ENCODE data around the gene NOS1AP. TPM values are rescaled to one million over a fixed set of nuclear protein-coding genes. Genes with fewer than 3 reads are reported as not detected.

The NOS1AP gene
- total and polyA plus RNA-seq, 2 experiments from 2014 or later: 5.8 to 6.6 TPM

DNA sequence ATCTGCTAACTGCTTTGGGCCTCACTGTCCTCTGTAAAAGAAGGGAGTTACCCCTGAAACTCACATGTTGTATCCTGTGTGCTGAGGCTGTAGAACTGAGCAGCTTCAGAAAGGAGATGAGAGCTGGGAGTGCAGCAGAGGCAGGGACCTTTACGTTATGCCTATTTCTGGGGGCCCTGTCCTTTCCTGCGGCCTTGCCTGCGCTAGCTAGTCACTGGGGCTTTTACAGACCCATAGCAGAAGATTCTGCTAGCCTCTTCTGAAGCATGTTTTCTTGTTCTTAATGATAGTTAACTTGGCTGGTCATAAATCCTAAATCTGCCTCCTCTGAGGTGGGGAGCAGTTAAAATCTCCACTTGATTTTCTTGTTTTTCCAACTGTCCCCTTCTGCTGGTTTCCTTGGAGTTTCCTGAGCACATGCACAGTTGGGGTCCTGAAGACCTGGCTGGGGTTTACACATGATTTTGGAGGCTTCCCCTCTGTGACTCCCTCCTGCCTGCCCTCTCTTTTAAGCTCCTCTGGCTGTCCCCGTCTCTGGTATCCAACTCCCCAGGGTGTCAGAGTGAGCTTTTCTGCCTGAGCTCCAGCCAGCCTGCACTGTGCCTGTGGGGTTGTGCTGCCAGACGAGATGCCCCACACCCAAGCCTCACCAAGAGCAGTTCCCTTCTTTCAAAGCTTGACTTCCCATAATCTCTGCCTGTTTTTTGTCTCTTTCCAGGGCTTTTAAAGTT lies 76.6 kb downstream of the NOS1AP start:
- Mint-ChIP-seq H3K4me1 (peaks cover 39% of the 10 kb centered on the region), H3K27ac (no peak overlapping the region), H3K36me3 (ENCODE audit: low read depth) (peaks cover 8% of the 10 kb centered on the region), H3K27me3 (ENCODE audit: insufficient read depth, low read depth, poor library complexity) (peaks cover 5% of the 10 kb centered on the region), H3K4me3 (peak overlapping the region; percentile 33), H3K9me3 (no peaks in the 10 kb centered on the region)
- H3K4me1 ChIP-seq (ENCODE audit: insufficient read depth): peaks cover 49% of the 10 kb centered on the region
- H2AFZ ChIP-seq: no peak overlapping the region
- H3K79me2 ChIP-seq (replicated peaks; ENCODE audit: insufficient read depth): peaks cover 47% of the 10 kb centered on the region
- peak overlapping the region; percentile 87 for H3K27ac ChIP-seq (ENCODE audit: low read depth)
- H3K4me2 ChIP-seq: peak overlapping the region; percentile 79
- H4K20me1 ChIP-seq (replicated peaks; ENCODE audit: insufficient read depth): 0 out of 2 replicates have a peak, but pooled peaks cover 5% of the 10 kb centered on the region
- peak; percentile 55 for ATAC-seq
- H3F3A ChIP-seq (replicated peaks; ENCODE audit: low read depth): 0 out of 2 replicates have a peak, but pooled peaks cover 5% of the 10 kb centered on the region
- no peaks in the 10 kb centered on the region for H3K9me2 ChIP-seq (ENCODE audit: insufficient read depth)
- H3K27me3 ChIP-seq (ENCODE audit: insufficient read depth): 0 out of 2 replicates have a peak, but pooled peaks cover 6% of the 10 kb centered on the region
- H3K36me3 ChIP-seq (ENCODE audit: insufficient read depth): no peaks in the 10 kb centered on the region
- peak overlapping the region; percentile 38; the same call in 1 of the 2 replicates for H3K4me3 ChIP-seq
- DNase-seq (ENCODE audit: low spot score): no peak
- TF ChIP-seq, protein P1, sequence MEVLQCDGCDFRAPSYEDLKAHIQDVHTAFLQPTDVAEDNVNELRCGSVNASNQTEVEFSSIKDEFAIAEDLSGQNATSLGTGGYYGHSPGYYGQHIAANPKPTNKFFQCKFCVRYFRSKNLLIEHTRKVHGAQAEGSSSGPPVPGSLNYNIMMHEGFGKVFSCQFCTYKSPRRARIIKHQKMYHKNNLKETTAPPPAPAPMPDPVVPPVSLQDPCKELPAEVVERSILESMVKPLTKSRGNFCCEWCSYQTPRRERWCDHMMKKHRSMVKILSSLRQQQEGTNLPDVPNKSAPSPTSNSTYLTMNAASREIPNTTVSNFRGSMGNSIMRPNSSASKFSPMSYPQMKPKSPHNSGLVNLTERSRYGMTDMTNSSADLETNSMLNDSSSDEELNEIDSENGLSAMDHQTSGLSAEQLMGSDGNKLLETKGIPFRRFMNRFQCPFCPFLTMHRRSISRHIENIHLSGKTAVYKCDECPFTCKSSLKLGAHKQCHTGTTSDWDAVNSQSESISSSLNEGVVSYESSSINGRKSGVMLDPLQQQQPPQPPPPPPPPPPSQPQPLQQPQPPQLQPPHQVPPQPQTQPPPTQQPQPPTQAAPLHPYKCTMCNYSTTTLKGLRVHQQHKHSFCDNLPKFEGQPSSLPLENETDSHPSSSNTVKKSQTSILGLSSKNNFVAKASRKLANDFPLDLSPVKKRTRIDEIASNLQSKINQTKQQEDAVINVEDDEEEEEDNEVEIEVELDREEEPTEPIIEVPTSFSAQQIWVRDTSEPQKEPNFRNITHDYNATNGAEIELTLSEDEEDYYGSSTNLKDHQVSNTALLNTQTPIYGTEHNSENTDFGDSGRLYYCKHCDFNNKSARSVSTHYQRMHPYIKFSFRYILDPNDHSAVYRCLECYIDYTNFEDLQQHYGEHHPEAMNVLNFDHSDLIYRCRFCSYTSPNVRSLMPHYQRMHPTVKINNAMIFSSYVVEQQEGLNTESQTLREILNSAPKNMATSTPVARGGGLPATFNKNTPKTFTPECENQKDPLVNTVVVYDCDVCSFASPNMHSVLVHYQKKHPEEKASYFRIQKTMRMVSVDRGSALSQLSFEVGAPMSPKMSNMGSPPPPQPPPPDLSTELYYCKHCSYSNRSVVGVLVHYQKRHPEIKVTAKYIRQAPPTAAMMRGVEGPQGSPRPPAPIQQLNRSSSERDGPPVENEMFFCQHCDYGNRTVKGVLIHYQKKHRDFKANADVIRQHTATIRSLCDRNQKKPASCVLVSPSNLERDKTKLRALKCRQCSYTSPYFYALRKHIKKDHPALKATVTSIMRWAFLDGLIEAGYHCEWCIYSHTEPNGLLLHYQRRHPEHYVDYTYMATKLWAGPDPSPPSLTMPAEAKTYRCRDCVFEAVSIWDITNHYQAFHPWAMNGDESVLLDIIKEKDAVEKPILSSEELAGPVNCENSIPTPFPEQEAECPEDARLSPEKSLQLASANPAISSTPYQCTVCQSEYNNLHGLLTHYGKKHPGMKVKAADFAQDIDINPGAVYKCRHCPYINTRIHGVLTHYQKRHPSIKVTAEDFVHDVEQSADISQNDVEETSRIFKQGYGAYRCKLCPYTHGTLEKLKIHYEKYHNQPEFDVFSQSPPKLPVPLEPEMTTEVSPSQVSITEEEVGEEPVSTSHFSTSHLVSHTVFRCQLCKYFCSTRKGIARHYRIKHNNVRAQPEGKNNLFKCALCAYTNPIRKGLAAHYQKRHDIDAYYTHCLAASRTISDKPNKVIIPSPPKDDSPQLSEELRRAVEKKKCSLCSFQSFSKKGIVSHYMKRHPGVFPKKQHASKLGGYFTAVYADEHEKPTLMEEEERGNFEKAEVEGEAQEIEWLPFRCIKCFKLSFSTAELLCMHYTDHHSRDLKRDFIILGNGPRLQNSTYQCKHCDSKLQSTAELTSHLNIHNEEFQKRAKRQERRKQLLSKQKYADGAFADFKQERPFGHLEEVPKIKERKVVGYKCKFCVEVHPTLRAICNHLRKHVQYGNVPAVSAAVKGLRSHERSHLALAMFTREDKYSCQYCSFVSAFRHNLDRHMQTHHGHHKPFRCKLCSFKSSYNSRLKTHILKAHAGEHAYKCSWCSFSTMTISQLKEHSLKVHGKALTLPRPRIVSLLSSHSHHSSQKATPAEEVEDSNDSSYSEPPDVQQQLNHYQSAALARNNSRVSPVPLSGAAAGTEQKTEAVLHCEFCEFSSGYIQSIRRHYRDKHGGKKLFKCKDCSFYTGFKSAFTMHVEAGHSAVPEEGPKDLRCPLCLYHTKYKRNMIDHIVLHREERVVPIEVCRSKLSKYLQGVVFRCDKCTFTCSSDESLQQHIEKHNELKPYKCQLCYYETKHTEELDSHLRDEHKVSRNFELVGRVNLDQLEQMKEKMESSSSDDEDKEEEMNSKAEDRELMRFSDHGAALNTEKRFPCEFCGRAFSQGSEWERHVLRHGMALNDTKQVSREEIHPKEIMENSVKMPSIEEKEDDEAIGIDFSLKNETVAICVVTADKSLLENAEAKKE (CRISPR knock-in tag; IDR thresholded peaks at IDR 0.05): no peak

DNA sequence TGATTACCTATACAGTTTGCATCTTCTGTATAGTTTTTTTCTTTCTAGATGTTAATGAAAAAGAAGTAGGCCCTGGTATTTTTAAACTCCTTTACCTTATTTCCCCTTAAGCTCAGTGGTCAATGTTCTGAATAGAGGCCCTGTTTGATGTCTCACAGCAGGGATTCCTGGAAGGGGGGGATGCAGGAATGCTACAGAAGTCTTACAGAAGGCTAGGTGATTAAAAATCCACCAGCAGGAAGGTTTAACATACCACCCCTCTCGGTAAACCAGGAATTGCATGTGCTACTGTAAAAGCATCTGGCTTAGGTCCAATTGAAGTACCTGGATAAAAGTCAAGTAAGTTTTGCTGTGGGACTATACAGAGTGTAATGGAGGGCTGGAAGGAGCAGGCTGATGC lies 78.3 kb downstream of the NOS1AP start:
- H3K36me3 Mint-ChIP-seq (ENCODE audit: low read depth): peaks cover 8% of the 10 kb centered on the region
- H4K20me1 ChIP-seq (replicated peaks; ENCODE audit: insufficient read depth): 0 out of 2 replicates have a peak, but pooled peaks cover 5% of the 10 kb centered on the region
- 0 out of 2 replicates have a peak, but pooled peaks cover 5% of the 10 kb centered on the region for H3F3A ChIP-seq (replicated peaks; ENCODE audit: low read depth)
- ATAC-seq (peak; percentile 43), DNase-seq (ENCODE audit: low spot score) (peak; percentile 90)
- H3K4me3 ChIP-seq: no peak overlapping the region
- no peak overlapping the region for H2AFZ ChIP-seq
- H3K79me2 ChIP-seq (replicated peaks; ENCODE audit: insufficient read depth): peaks cover 43% of the 10 kb centered on the region
- peaks cover 5% of the 10 kb centered on the region for H3K27me3 Mint-ChIP-seq (ENCODE audit: insufficient read depth, low read depth, poor library complexity)
- no peak overlapping the region for H3K27ac Mint-ChIP-seq
- H3K9me2 ChIP-seq (ENCODE audit: insufficient read depth): no peaks in the 10 kb centered on the region
- H3K4me3 Mint-ChIP-seq: no peak overlapping the region; the same call in 2 of the 3 replicates
- no peaks in the 10 kb centered on the region for H3K36me3 ChIP-seq (ENCODE audit: insufficient read depth)
- no peak overlapping the region for H3K27ac ChIP-seq (ENCODE audit: low read depth)
- H3K4me1 Mint-ChIP-seq: peaks cover 33% of the 10 kb centered on the region
- H3K4me1 ChIP-seq (ENCODE audit: insufficient read depth): peaks cover 46% of the 10 kb centered on the region
- peak overlapping the region; percentile 58 for H3K4me2 ChIP-seq
- H3K9me3 Mint-ChIP-seq: no peaks in the 10 kb centered on the region
- 0 out of 2 replicates have a peak, but pooled peaks cover 6% of the 10 kb centered on the region for H3K27me3 ChIP-seq (ENCODE audit: insufficient read depth)
- TF ChIP-seq NANOG (IDR thresholded peaks at IDR 0.05; ENCODE audit: borderline replicate concordance): peak; percentile 80
- TF ChIP-seq, protein P2, sequence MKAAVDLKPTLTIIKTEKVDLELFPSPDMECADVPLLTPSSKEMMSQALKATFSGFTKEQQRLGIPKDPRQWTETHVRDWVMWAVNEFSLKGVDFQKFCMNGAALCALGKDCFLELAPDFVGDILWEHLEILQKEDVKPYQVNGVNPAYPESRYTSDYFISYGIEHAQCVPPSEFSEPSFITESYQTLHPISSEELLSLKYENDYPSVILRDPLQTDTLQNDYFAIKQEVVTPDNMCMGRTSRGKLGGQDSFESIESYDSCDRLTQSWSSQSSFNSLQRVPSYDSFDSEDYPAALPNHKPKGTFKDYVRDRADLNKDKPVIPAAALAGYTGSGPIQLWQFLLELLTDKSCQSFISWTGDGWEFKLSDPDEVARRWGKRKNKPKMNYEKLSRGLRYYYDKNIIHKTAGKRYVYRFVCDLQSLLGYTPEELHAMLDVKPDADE (IDR thresholded peaks at IDR 0.05): no peak
